Mucosa of descending colon (tissue), 3 donors: Measurements from ENCODE around the gene GSG1L. TPM values are rescaled to one million over a fixed set of nuclear protein-coding genes. Genes with fewer than 3 reads are reported as not detected.

Experiments used
- ATAC-seq: fragments of 200-7000 bp; cut with Tn5 transposase; one replicate; pipeline ENCODE4 v1.9.1; 2020; ENCODE audit warnings: mild to moderate bottlenecking, moderate library complexity
- DNase-seq, 3 donors: peaks; one replicate each; pipeline ENCODE4 v3.0.0-alpha.2; 2020
- H3K36me3 ChIP-seq: fragments of 200-600 bp; one replicate; pipeline ENCODE4 v1.8.0; 2021; ENCODE audit warnings: low read depth, mild to moderate bottlenecking
- H3K4me1 ChIP-seq: fragments of 200-600 bp; one replicate; pipeline ENCODE4 v1.8.0; 2021; ENCODE audit warnings: low read depth, mild to moderate bottlenecking
- H3K4me3 ChIP-seq: fragments of 200-600 bp; one replicate; pipeline ENCODE4 v1.8.0; 2021; ENCODE audit warnings: mild to moderate bottlenecking
- H3K9me3 ChIP-seq: fragments of 200-600 bp; one replicate; pipeline ENCODE4 v1.8.0; 2021; ENCODE audit warnings: mild to moderate bottlenecking
- intact Hi-C, 2 donors: fragments of 100-400 bp; cut with DNase I in 1 of 2; cut with micrococcal nuclease in 1 of 2; formaldehyde crosslinking; loops; one replicate each; pipeline versions ENCODE4 v1.11.0 to v1.11.1; 2022; cut with DNase I, micrococcal nuclease
- total RNA-seq, 3 donors: library from RNA; stranded (reverse); fragmentation: NEBNext Ultra II Directional in 2 of 3; extraction: Animal tissue kit (Norgen Biotek cat#: 25700) in 2 of 3; gene quantifications; one replicate each; pipeline versions ENCODE4 v1.2.1 to v1.2.4, GENCODE V29; 2021 to 2023
- TF ChIP-seq, protein P1 (sequence below): fragments of 200-600 bp; IDR thresholded peaks from one replicate; pipeline ENCODE4 v1.8.0; 2022; ENCODE audit warnings: antibody characterized with exemption, mild to moderate bottlenecking
- donor health status: DM: no; HTN: no; CAD: no; lungs with moderate emphysema.
- donor health status: DM: no; HTN: no; CAD: no.
- donor health status: DM: no; HTN: yes; CAD: no.

GSG1L gene
- total RNA-seq, 3 donors from 2014 or later = 0.46 to 1.2 TPM; not detected in 1

GRCh38 chr16:28013392-28013791, 50.1 kb downstream of the GSG1L start:
- Histone ChIP-seq H3K36me3 (no peaks in the 10 kb centered on the region), H3K4me1 (no peaks in the 10 kb centered on the region), H3K9me3 (peaks cover 3% of the 10 kb centered on the region), H3K4me3 (no peak overlapping the region)
- no peak for DNase-seq
- ATAC-seq = no peak
- TF ChIP-seq, protein P1, sequence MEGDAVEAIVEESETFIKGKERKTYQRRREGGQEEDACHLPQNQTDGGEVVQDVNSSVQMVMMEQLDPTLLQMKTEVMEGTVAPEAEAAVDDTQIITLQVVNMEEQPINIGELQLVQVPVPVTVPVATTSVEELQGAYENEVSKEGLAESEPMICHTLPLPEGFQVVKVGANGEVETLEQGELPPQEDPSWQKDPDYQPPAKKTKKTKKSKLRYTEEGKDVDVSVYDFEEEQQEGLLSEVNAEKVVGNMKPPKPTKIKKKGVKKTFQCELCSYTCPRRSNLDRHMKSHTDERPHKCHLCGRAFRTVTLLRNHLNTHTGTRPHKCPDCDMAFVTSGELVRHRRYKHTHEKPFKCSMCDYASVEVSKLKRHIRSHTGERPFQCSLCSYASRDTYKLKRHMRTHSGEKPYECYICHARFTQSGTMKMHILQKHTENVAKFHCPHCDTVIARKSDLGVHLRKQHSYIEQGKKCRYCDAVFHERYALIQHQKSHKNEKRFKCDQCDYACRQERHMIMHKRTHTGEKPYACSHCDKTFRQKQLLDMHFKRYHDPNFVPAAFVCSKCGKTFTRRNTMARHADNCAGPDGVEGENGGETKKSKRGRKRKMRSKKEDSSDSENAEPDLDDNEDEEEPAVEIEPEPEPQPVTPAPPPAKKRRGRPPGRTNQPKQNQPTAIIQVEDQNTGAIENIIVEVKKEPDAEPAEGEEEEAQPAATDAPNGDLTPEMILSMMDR = no peak
- intact Hi-C loops = no loop called here

DNA sequence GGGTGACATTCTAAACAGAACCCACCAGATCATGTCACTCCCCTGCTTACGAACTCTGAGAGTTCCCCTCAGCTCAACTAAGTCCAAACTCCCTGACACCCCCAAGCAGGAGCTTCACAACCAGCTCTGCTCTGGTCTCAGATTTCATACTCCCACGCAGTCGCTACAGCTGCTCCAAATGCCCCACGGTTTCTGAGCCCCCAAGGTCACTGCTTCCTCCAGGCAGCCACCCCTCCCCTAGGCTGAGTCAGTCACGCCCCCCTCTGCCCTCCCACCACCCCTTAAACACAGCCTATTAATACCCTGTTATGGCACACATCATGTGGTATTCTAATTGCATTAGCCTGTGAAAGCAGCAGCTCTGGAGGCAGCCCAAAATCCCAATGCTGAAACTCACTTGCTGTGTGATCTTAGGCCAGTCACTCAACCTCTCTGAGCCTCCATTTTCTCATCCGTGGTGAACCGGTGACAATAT, 51.5 kb downstream of the GSG1L start:
- no peak for DNase-seq
- intact Hi-C loops = no loop called here

GRCh38 chr16:28011223-28011622, 52.3 kb downstream of the GSG1L start:
- no peaks in the 10 kb centered on the region for H3K9me3 ChIP-seq
- ATAC-seq (no peak), DNase-seq (no peak)
- H3K4me1 ChIP-seq = no peaks in the 10 kb centered on the region
- no peaks in the 10 kb centered on the region for H3K36me3 ChIP-seq
- intact Hi-C loops = no loop called here
- H3K4me3 ChIP-seq = no peak overlapping the region
- TF ChIP-seq, protein P1 = no peak

More for the DNA sequence above, 51.5 kb downstream of the GSG1L start:
- Histone ChIP-seq H3K9me3 (no peaks in the 10 kb centered on the region), H3K36me3 (no peaks in the 10 kb centered on the region), H3K4me1 (no peaks in the 10 kb centered on the region), H3K4me3 (no peak overlapping the region)
- TF ChIP-seq, protein P1 = no peak
- no peak for ATAC-seq

DNA sequence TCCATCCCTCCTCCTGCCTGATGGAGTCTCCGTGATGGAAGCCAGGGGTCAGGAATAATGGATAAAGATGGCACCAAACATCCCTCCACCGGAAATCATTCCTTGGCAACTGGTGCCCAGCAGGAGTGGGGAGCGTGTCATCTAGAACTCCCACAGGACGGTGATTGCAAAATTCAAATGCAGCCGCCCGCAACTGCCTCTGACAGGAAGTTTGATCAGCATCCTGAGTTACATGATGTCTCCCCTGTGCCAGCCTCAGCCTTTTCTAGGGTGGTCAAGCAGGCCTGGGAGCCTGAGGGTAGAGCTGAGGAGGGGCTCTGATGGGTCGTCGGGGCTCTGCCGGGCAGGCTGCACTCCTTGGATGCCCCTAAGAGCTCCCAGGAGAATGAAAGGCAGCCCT, 52.8 kb downstream of the GSG1L start:
- intact Hi-C loops = no loop called here
- ATAC-seq = no peak

DNA sequence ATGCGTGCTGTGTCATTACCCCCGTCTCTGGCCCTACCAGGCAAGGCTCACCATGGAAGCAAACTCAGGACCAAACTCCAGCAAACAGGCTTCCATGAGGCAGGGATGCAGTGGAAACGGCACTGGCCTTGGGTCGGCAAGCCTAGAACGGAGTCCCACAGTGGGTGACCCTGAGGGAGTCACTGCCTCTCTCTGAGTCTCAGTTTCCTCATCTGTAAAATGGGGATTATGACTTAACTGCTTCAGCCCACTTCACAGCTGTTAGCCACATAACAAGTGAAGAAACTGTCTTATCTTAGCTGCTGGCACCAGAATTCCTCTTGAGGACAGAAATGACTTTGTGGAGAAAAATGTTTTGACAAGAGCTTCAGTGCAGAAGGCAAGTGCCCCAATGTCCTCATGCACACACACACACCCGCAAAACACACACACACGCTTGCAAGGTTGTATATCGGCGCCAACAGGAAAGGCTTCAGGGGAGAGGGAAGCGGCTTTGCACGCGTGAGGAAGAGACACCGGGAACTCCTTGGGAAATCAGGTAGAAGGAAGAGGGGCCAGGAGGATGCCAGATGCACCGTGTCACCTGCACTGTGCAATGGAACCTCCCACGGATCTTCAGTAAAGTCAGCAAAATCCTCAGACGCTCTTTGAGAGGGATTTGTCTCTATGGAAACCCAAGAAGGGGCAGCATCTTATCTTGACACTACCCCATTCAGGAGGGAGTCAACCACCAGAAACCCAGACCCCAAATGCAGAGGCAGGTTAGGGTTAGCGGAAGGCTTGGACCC, 53.7 kb downstream of the GSG1L start:
- Histone ChIP-seq H3K4me1 (no peaks in the 10 kb centered on the region), H3K36me3 (no peaks in the 10 kb centered on the region), H3K9me3 (no peaks in the 10 kb centered on the region), H3K4me3 (no peak overlapping the region)
- intact Hi-C loops = no loop called here
- DNase-seq (no peak), ATAC-seq (no peak)
- TF ChIP-seq, protein P1 = no peak

More for the DNA sequence above, 52.8 kb downstream of the GSG1L start:
- Histone ChIP-seq H3K4me1 (no peaks in the 10 kb centered on the region), H3K36me3 (no peaks in the 10 kb centered on the region), H3K9me3 (no peaks in the 10 kb centered on the region), H3K4me3 (no peak overlapping the region)
- no peak for DNase-seq
- TF ChIP-seq, protein P1 = no peak
